Loucy (cell line): ENCODE data around the gene PRRG3.
"Not testable (repeated sequence)": the region's sequence is repeated elsewhere in the genome, so short reads cannot be mapped to it uniquely, and the experiment has no call there.

Experiments used
- H2AFZ ChIP-seq: fragments of 200-600 bp; sonication (generic); 2 replicates; pipeline ENCODE4 v1.6.0; 2016; ENCODE audit warnings: antibody characterized with exemption, mild to moderate bottlenecking, low read length, moderate library complexity
- H3F3A ChIP-seq: fragments of 200-600 bp; 2 replicates; pipeline ENCODE4 v1.6.0; 2016; ENCODE audit warnings: antibody characterized with exemption, low read depth, mild to moderate bottlenecking
- H3K27me3 ChIP-seq: fragments of 200-600 bp; sonication (generic); 2 replicates; pipeline ENCODE4 v1.6.1; 2014; ENCODE audit warnings: low read length, mild to moderate bottlenecking; ENCODE audit not compliant: insufficient read depth, poor library complexity, severe bottlenecking
- H3K36me3 ChIP-seq: fragments of 200-600 bp; sonication (generic); 2 replicates; pipeline ENCODE4 v1.6.1; 2016; ENCODE audit warnings: low read length; ENCODE audit not compliant: insufficient read depth
- H3K4me1 ChIP-seq: fragments of 200-600 bp; sonication (generic); 2 replicates; pipeline ENCODE4 v1.5.1; 2014; ENCODE audit warnings: low read length, mild to moderate bottlenecking; ENCODE audit not compliant: insufficient read depth, poor library complexity, severe bottlenecking
- H3K4me2 ChIP-seq: fragments of 200-600 bp; sonication (generic); 2 replicates; pipeline ENCODE4 v1.6.0; 2014; ENCODE audit warnings: antibody characterized with exemption, low read length, low read depth, mild to moderate bottlenecking; ENCODE audit not compliant: poor library complexity, severe bottlenecking
- H3K4me3 ChIP-seq: fragments of 200-600 bp; sonication (generic); 2 replicates; pipeline ENCODE4 v1.5.1; 2014; ENCODE audit warnings: low read length, mild to moderate bottlenecking, mixed read lengths; ENCODE audit not compliant: poor library complexity, severe bottlenecking
- H3K79me2 ChIP-seq: fragments of 200-600 bp; sonication (generic); 2 replicates; pipeline ENCODE4 v1.6.1; 2014; ENCODE audit warnings: low read length; ENCODE audit not compliant: insufficient read depth
- H3K9ac ChIP-seq: fragments of 200-600 bp; sonication (generic); 2 replicates; pipeline ENCODE4 v1.6.0; 2014; ENCODE audit warnings: mild to moderate bottlenecking, low read depth, low read length, moderate library complexity; ENCODE audit not compliant: poor library complexity, severe bottlenecking
- H3K9me2 ChIP-seq: fragments of 200-600 bp; sonication (generic); replicated peaks from 2 replicates; pipeline ENCODE4 v1.6.1; 2016; ENCODE audit warnings: low read depth, low read length, mixed read lengths
- H3K9me3 ChIP-seq: fragments of 200-600 bp; sonication (generic); 2 replicates; pipeline ENCODE4 v1.6.1; 2014; ENCODE audit warnings: mild to moderate bottlenecking, antibody characterized with exemption, low read length, low read depth; ENCODE audit not compliant: insufficient read depth
- H4K20me1 ChIP-seq: fragments of 200-600 bp; sonication (generic); 2 replicates; pipeline ENCODE4 v1.6.0; 2014; ENCODE audit warnings: antibody characterized with exemption, low read length, mild to moderate bottlenecking; ENCODE audit not compliant: insufficient read depth, poor library complexity, severe bottlenecking
- EZH2phosphoT487 ChIP-seq: fragments of 200-600 bp; IDR thresholded peaks from 2 replicates; pipeline ENCODE4 v1.6.1; 2018; ENCODE audit warnings: antibody characterized with exemption, mild to moderate bottlenecking, moderate library complexity, borderline replicate concordance
- TF ChIP-seq, protein P1 (sequence below): fragments of 200-600 bp; sonication (generic); conservative IDR thresholded peaks from 2 replicates; pipeline ENCODE4 v1.5.1; 2014; ENCODE audit warnings: mild to moderate bottlenecking, antibody characterized with exemption, low read length

Gene PRRG3

GRCh38 chrX:151695583-151696340, 504 bp downstream of the PRRG3 start:
- no peak overlapping the region for H3K4me2 ChIP-seq
- no peaks in the 10 kb centered on the region for H3K36me3 ChIP-seq
- H3K9ac ChIP-seq = no peak overlapping the region
- H3K4me3 ChIP-seq = no peak overlapping the region
- no peaks in the 10 kb centered on the region for H3K79me2 ChIP-seq
- H4K20me1 ChIP-seq = no peaks in the 10 kb centered on the region
- H3K27me3 ChIP-seq = no peaks in the 10 kb centered on the region
- H2AFZ ChIP-seq = no peak overlapping the region
- no peaks in the 10 kb centered on the region for H3F3A ChIP-seq
- no peaks in the 10 kb centered on the region for H3K4me1 ChIP-seq
- no peaks in the 10 kb centered on the region for H3K9me3 ChIP-seq
- TF ChIP-seq, protein P1, sequence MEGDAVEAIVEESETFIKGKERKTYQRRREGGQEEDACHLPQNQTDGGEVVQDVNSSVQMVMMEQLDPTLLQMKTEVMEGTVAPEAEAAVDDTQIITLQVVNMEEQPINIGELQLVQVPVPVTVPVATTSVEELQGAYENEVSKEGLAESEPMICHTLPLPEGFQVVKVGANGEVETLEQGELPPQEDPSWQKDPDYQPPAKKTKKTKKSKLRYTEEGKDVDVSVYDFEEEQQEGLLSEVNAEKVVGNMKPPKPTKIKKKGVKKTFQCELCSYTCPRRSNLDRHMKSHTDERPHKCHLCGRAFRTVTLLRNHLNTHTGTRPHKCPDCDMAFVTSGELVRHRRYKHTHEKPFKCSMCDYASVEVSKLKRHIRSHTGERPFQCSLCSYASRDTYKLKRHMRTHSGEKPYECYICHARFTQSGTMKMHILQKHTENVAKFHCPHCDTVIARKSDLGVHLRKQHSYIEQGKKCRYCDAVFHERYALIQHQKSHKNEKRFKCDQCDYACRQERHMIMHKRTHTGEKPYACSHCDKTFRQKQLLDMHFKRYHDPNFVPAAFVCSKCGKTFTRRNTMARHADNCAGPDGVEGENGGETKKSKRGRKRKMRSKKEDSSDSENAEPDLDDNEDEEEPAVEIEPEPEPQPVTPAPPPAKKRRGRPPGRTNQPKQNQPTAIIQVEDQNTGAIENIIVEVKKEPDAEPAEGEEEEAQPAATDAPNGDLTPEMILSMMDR = no peak
- no peak for TF ChIP-seq EZH2phosphoT487
- no peaks in the 10 kb centered on the region for H3K9me2 ChIP-seq

DNA sequence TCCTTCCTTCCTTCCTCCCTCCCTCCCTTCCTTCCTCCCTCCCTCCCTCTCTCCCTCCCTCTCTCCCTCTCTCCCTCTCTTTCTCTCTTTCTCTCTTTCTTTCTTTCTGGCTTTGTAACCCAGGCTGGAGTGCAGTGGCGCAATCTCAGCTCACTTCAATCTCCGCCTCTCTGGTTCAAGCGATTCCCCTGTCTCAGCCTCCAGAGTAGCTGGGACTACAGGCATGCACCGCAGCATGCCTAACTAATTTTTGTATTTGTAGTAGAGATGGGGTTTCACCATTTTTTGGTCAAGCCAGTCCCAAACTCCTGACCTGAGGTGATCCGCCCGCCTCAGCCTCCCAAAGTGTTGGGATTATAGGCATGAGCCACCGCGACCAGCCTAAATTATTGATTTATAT, 1.8 kb downstream of the PRRG3 start:
- not testable (repeated sequence) for H3K4me2 ChIP-seq, H3K9ac ChIP-seq, H3K27me3 ChIP-seq, H4K20me1 ChIP-seq, H3K79me2 ChIP-seq, H3F3A ChIP-seq, H3K36me3 ChIP-seq, H3K9me3 ChIP-seq, H3K4me3 ChIP-seq, H3K4me1 ChIP-seq, H3K9me2 ChIP-seq, H2AFZ ChIP-seq

DNA sequence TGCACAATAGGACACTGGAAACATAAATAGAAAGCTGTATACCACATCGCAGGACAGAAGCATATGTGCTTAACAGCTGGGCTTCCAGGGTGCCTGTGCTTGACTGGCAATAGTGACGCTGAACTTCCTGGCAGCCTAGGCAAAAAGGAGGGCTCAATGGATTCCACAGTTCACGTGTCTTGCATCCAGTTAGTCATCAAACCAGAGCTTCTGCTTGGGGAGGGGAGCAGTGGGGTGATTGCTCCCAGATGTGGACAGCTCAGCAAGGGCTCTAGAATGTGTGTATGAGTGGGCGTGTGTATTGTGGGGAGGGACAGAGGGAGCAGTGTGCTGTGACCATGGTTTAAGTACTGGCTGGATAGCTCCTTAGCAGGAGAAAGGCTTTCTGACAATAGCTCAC, 2.3 kb downstream of the PRRG3 start:
- TF ChIP-seq, protein P1 = no peak
- TF ChIP-seq EZH2phosphoT487 = no peak
- Histone ChIP-seq H3K9me3 (no peaks in the 10 kb centered on the region), H3K4me3 (no peak overlapping the region), H3K4me1 (no peaks in the 10 kb centered on the region), H3K36me3 (no peaks in the 10 kb centered on the region), H2AFZ (no peak overlapping the region), H3F3A (no peaks in the 10 kb centered on the region), H3K79me2 (no peaks in the 10 kb centered on the region), H4K20me1 (no peaks in the 10 kb centered on the region), H3K27me3 (no peaks in the 10 kb centered on the region), H3K9ac (no peak overlapping the region), H3K9me2 (no peaks in the 10 kb centered on the region), H3K4me2 (no peak overlapping the region)

DNA sequence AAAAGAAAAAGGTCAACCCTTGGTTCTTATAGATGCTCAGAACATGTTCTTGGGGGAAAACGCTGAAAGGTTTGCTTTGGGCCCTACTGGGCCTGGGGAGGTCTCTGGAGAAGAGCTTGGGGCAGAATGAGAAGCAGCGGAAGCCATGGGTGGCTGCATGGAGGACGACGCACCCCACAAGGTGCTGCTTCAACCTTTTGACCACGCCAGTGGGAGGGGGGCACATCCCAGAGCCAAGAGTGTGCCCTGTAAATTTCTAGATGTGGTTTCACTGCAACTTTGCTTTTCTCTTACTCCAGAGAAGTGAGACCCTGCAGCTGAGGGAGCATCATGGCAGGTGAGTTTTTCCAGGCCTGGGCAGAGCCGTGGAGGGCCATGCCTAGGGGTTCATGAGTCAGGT, 3.2 kb downstream of the PRRG3 start:
- Histone ChIP-seq H3K9ac (no peak overlapping the region), H3K79me2 (no peaks in the 10 kb centered on the region), H3K9me2 (no peaks in the 10 kb centered on the region), H3K4me2 (no peak overlapping the region), H3K4me1 (no peaks in the 10 kb centered on the region), H3F3A (no peaks in the 10 kb centered on the region), H3K36me3 (no peaks in the 10 kb centered on the region), H3K9me3 (no peaks in the 10 kb centered on the region), H3K4me3 (no peak overlapping the region), H3K27me3 (no peaks in the 10 kb centered on the region), H4K20me1 (no peaks in the 10 kb centered on the region), H2AFZ (no peak overlapping the region)
- TF ChIP-seq, protein P1 = no peak
- TF ChIP-seq EZH2phosphoT487 = no peak
